ENCODE measurements around the gene ZNF71. TPM values are rescaled to one million over a fixed set of nuclear protein-coding genes. Genes with fewer than 3 reads are reported as not detected.

Gene ZNF71
- total RNA-seq, 2 experiments from 2014 or later, result 4.5 to 6.2 TPM

GRCh38 chr19:56596676-56597075 is 1.6 kb downstream of the ZNF71 start:
- no peak overlapping the region for H3K4me3 ChIP-seq (ENCODE audit: low read depth, low read length, poor library complexity, severe bottlenecking)
- peaks cover 5% of the 10 kb centered on the region; the same call in 1 of the 2 replicates for H3K79me2 ChIP-seq (ENCODE audit: insufficient read depth, low read depth, low read length)
- TF ChIP-seq CTCF (conservative IDR thresholded peaks at IDR 0.05; ENCODE audit: low read length) (no peak), EZH2phosphoT487 (IDR thresholded peaks at IDR 0.05; ENCODE audit: borderline replicate concordance, low read depth, low read length) (no peak)
- no peak overlapping the region for H2AFZ ChIP-seq (ENCODE audit: low read length)
- peaks cover 22% of the 10 kb centered on the region for H3K36me3 ChIP-seq (ENCODE audit: insufficient read depth, low read length)
- no peak overlapping the region for H3K27ac ChIP-seq (ENCODE audit: low read depth, low read length, poor library complexity, severe bottlenecking)
- no peaks in the 10 kb centered on the region for H3K9me2 ChIP-seq (ENCODE audit: insufficient read depth, low read length)
- H3K4me2 ChIP-seq (ENCODE audit: low read length), result no peak overlapping the region
- ChIA-PET CTCF (ENCODE audit: unreplicated experiment) (no interaction called here), POLR2A (no interaction called here)
- H4K20me1 ChIP-seq (ENCODE audit: insufficient read depth, low read length), result no peaks in the 10 kb centered on the region
- peaks cover 5% of the 10 kb centered on the region for H3K4me1 ChIP-seq (ENCODE audit: insufficient read depth, low read length, poor library complexity, severe bottlenecking)
- no TSS peak for BruUV-seq (replicated peaks)
- intact Hi-C loops (cut with micrococcal nuclease; ENCODE audit: unreplicated experiment), result no loop called here
- H3K9me3 ChIP-seq (ENCODE audit: low read length), result no peaks in the 10 kb centered on the region
- no peak for DNase-seq (ENCODE audit: low spot score)

- H3K79me2 ChIP-seq (ENCODE audit: insufficient read depth, low read depth, low read length), result peaks cover 5% of the 10 kb centered on the region; the same call in 1 of the 2 replicates
- DNase-seq (ENCODE audit: low spot score), result no peak
- H2AFZ ChIP-seq (ENCODE audit: low read length), result no peak overlapping the region
- peaks cover 30% of the 10 kb centered on the region for H3K36me3 ChIP-seq (ENCODE audit: insufficient read depth, low read length)
- no peak overlapping the region for H3K4me3 ChIP-seq (ENCODE audit: low read depth, low read length, poor library complexity, severe bottlenecking)
- no peaks in the 10 kb centered on the region for H3K9me2 ChIP-seq (ENCODE audit: insufficient read depth, low read length)
- no TSS peak for BruUV-seq (replicated peaks)
- ChIA-PET POLR2A (no interaction called here), CTCF (ENCODE audit: unreplicated experiment) (no interaction called here)
- no peak for TF ChIP-seq CTCF (conservative IDR thresholded peaks at IDR 0.05; ENCODE audit: low read length)
- TF ChIP-seq EZH2phosphoT487 (IDR thresholded peaks at IDR 0.05; ENCODE audit: borderline replicate concordance, low read depth, low read length), result no peak
- no peak overlapping the region for H3K27ac ChIP-seq (ENCODE audit: low read depth, low read length, poor library complexity, severe bottlenecking)
- peaks cover 5% of the 10 kb centered on the region for H3K4me1 ChIP-seq (ENCODE audit: insufficient read depth, low read length, poor library complexity, severe bottlenecking)
- intact Hi-C loops (cut with micrococcal nuclease; ENCODE audit: unreplicated experiment), result no loop called here
- H3K4me2 ChIP-seq (ENCODE audit: low read length), result no peak overlapping the region
- no peaks in the 10 kb centered on the region for H4K20me1 ChIP-seq (ENCODE audit: insufficient read depth, low read length)
- no peaks in the 10 kb centered on the region; the same call in 1 of the 2 replicates for H3K9me3 ChIP-seq (ENCODE audit: low read length)
Measured at GRCh38 chr19:56597696-56598095, 2.6 kb downstream of the ZNF71 start.

- H3K4me3 ChIP-seq (ENCODE audit: low read depth, low read length, poor library complexity, severe bottlenecking), result no peak overlapping the region
- no peak overlapping the region for H3K27ac ChIP-seq (ENCODE audit: low read depth, low read length, poor library complexity, severe bottlenecking)
- H3K36me3 ChIP-seq (ENCODE audit: insufficient read depth, low read length), result peaks cover 45% of the 10 kb centered on the region
- H3K79me2 ChIP-seq (ENCODE audit: insufficient read depth, low read depth, low read length), result no peaks in the 10 kb centered on the region
- no peaks in the 10 kb centered on the region; the same call in 1 of the 2 replicates for H3K9me3 ChIP-seq (ENCODE audit: low read length)
- no peaks in the 10 kb centered on the region for H4K20me1 ChIP-seq (ENCODE audit: insufficient read depth, low read length)
- no peaks in the 10 kb centered on the region for H3K9me2 ChIP-seq (ENCODE audit: insufficient read depth, low read length)
- ChIA-PET POLR2A (no interaction called here), CTCF (ENCODE audit: unreplicated experiment) (no interaction called here)
- no peak for TF ChIP-seq CTCF (conservative IDR thresholded peaks at IDR 0.05; ENCODE audit: low read length)
- TF ChIP-seq EZH2phosphoT487 (IDR thresholded peaks at IDR 0.05; ENCODE audit: borderline replicate concordance, low read depth, low read length), result no peak
- H3K4me1 ChIP-seq (ENCODE audit: insufficient read depth, low read length, poor library complexity, severe bottlenecking), result no peaks in the 10 kb centered on the region
- H2AFZ ChIP-seq (ENCODE audit: low read length), result no peak overlapping the region
- no peak overlapping the region for H3K4me2 ChIP-seq (ENCODE audit: low read length)
- no peak for DNase-seq (ENCODE audit: low spot score)
- intact Hi-C loops (cut with micrococcal nuclease; ENCODE audit: unreplicated experiment), result no loop called here
- no TSS peak for BruUV-seq (replicated peaks)
Measured at GRCh38 chr19:56601375-56601774, 6.3 kb downstream of the ZNF71 start.
